Naive thymus-derived CD4-positive, alpha-beta T cell (primary cell): ENCODE measurements around the gene FUT2. TPM values are rescaled to one million over a fixed set of nuclear protein-coding genes. Genes with fewer than 3 reads are reported as not detected.

ENCODE experiments used
- ATAC-seq: fragments of 150-1000 bp; cut with Tn5 transposase; 2 replicates; pipeline ENCODE4 v1.10.0; 2021; ENCODE audit warnings: mild to moderate bottlenecking, moderate library complexity
- CTCF ChIA-PET: fragments of 350-600 bp; sonication (Branson Sonifier 250); formaldehyde crosslinking; loops from one replicate; lab custom pipeline; 2021; ENCODE audit warnings: antibody characterized with exemption; lab: Charles Lee
- POLR2A ChIA-PET: fragments of 350-600 bp; sonication (Branson Sonifier 250); formaldehyde crosslinking; loops from one replicate; lab custom pipeline; 2021; ENCODE audit warnings: antibody characterized with exemption, inconsistent platforms; lab: Charles Lee
- DNase-seq, 9 donors: peaks; one replicate each; pipeline versions ENCODE4 v3.0.0 to v3.0.0-alpha.2; 2020 to 2022; ENCODE audit warnings: mixed read lengths in 1 of 9
- H3K27ac ChIP-seq: one replicate; pipeline ENCODE4 v1.7.0; 2013; ENCODE audit warnings: mild to moderate bottlenecking, low read depth, low read length, moderate library complexity
- H3K27me3 ChIP-seq, 2 donors: one replicate each; pipeline ENCODE4 v1.7.0; 2013; ENCODE audit warnings: low read length in 2 of 2, mild to moderate bottlenecking in 2 of 2, moderate library complexity in 2 of 2; ENCODE audit not compliant: control insufficient read depth in 2 of 2, insufficient read depth in 2 of 2
- H3K36me3 ChIP-seq, 3 experiments: 1 replicate in 2 of 3; 2 replicates in 1 of 3; pipeline ENCODE4 v1.7.0; 2013; ENCODE audit warnings: low read length in 3 of 3, mild to moderate bottlenecking in 3 of 3, moderate library complexity in 1 of 3; ENCODE audit not compliant: insufficient read depth in 3 of 3, control insufficient read depth in 2 of 3
- H3K4me1 ChIP-seq, 2 donors: one replicate each; pipeline ENCODE4 v1.7.0; 2013; ENCODE audit warnings: low read length in 2 of 2, mild to moderate bottlenecking in 2 of 2, moderate library complexity in 1 of 2; ENCODE audit not compliant: control insufficient read depth in 2 of 2, insufficient read depth in 2 of 2
- H3K4me3 ChIP-seq: 2 replicates; pipeline ENCODE4 v1.7.0; 2013; ENCODE audit warnings: mild to moderate bottlenecking, low read length
- H3K9me3 ChIP-seq, 3 experiments: 1 replicate in 2 of 3; 2 replicates in 1 of 3; pipeline ENCODE4 v1.7.0; 2013; ENCODE audit warnings: low read length in 3 of 3; ENCODE audit not compliant: control insufficient read depth in 2 of 3
- H3K27ac Mint-ChIP-seq, 9 donors: one replicate each; pipeline ENCODE4 v1.8.0; 2020 to 2022; ENCODE audit warnings: mixed read lengths in 9 of 9, mild to moderate bottlenecking in 8 of 9, moderate library complexity in 5 of 9, inconsistent platforms in 2 of 9
- H3K27me3 Mint-ChIP-seq, 5 donors: one replicate each; pipeline ENCODE4 v1.8.0; 2021 to 2022; ENCODE audit warnings: mixed read lengths in 5 of 5, mild to moderate bottlenecking in 1 of 5
- H3K36me3 Mint-ChIP-seq, 5 donors: one replicate each; pipeline ENCODE4 v1.8.0; 2020 to 2022; ENCODE audit warnings: mixed read lengths in 5 of 5, mild to moderate bottlenecking in 3 of 5, inconsistent platforms in 1 of 5
- H3K4me1 Mint-ChIP-seq, 7 donors: one replicate each; pipeline ENCODE4 v1.8.0; 2020 to 2022; ENCODE audit warnings: mixed read lengths in 7 of 7, mild to moderate bottlenecking in 3 of 7, inconsistent platforms in 1 of 7
- H3K4me3 Mint-ChIP-seq, 10 donors: one replicate each; pipeline ENCODE4 v1.8.0; 2020 to 2022; ENCODE audit warnings: mild to moderate bottlenecking in 10 of 10, mixed read lengths in 10 of 10, moderate library complexity in 6 of 10, inconsistent platforms in 2 of 10
- H3K9me3 Mint-ChIP-seq, 11 donors: one replicate each; pipeline ENCODE4 v1.8.0; 2020 to 2022; ENCODE audit warnings: mixed read lengths in 11 of 11, mild to moderate bottlenecking in 4 of 11, inconsistent platforms in 1 of 11, moderate library complexity in 1 of 11
- intact Hi-C, 2 donors: fragments of 100-400 bp; cut with micrococcal nuclease; formaldehyde crosslinking; loops; one replicate each; pipeline ENCODE4 v1.15.1; 2023
- polyA plus RNA-seq, 2 donors: library from polyadenylated mRNA; unstranded; fragments of 300-500 nt; fragmentation: Illumina TruSeq; gene quantifications; one replicate each; pipeline ENCODE4 v1.2.3, GENCODE V29; 2021
- total RNA-seq, 6 experiments: library from RNA in 5 of 6; stranded (reverse) in 5 of 6; gene quantifications; 1 replicate in 5 of 6; 2 replicates in 1 of 6; pipeline ENCODE4 v1.2.3 and lab custom pipeline; 2021 to 2026

FUT2 gene
- total and polyA plus RNA-seq, 7 experiments from 2014 or later = 0.09 to 0.78 TPM; not detected in 5

- H3K4me1 Mint-ChIP-seq = peaks cover 7 to 16% (median 10%) of the 10 kb centered on the region in 7 donors
- ATAC-seq = peak; percentile 95
- intact Hi-C loops = loop anchor here (1.0 to 5.0 kb wide), 6 partner anchors 14 to 76 kb away; partner anchors contain the start of genes CA11 (in 2 of the 2), RPL18 (in 1 of the 2) and SPHK2 (in 1 of the 2)
- Histone ChIP-seq H3K4me3 (peak overlapping the region; percentile 28), H3K27me3 (no peaks in the 10 kb centered on the region), H3K9me3 (no peaks in the 10 kb centered on the region), H3K36me3 (no peaks in the 10 kb centered on the region), H3K4me1 (peaks cover 6 to 9% of the 10 kb centered on the region in 2 donors), H3K27ac (peak overlapping the region; percentile 72)
- H3K27me3 Mint-ChIP-seq = peaks cover 0 to 11% (median 0%) of the 10 kb centered on the region in 5 donors
- ChIA-PET POLR2A (interaction anchor here (0.6 to 1.3 kb wide), 5 partner anchors 16 to 39 kb away, joined by 3 to 4 read pairs (median 4); no protein-coding TSS in a partner anchor), CTCF (interaction anchor here (0.7 to 1.3 kb wide), 2 partner anchors 10 to 12 kb away, joined by 3 read pairs; no protein-coding TSS in a partner anchor)
- H3K9me3 Mint-ChIP-seq = no peaks in the 10 kb centered on the region
- peak overlapping the region; percentile 17 to 98 (median 94) for H3K27ac Mint-ChIP-seq
- H3K36me3 Mint-ChIP-seq = no peaks in the 10 kb centered on the region
- H3K4me3 Mint-ChIP-seq = peak overlapping the region; percentile 63 to 86 (median 80)
- DNase-seq = peak; percentile 51 to 90 (median 86)
Measured at GRCh38 chr19:48660852-48661710, 34.7 kb upstream of the FUT2 start.

- CTCF ChIA-PET = interaction anchor here (0.7 to 1.3 kb wide), 2 partner anchors 10 to 13 kb away, joined by 3 read pairs; no protein-coding TSS in a partner anchor
- peaks cover 6 to 9% of the 10 kb centered on the region in 2 donors for H3K4me1 ChIP-seq
- no peaks in the 10 kb centered on the region for H3K36me3 Mint-ChIP-seq
- H3K4me3 Mint-ChIP-seq = no peak overlapping the region
- ATAC-seq (no peak), DNase-seq (no peak)
- H3K4me1 Mint-ChIP-seq = peaks cover 7 to 16% (median 10%) of the 10 kb centered on the region in 7 donors
- no peak overlapping the region for H3K4me3 ChIP-seq
- no peak overlapping the region for H3K27ac Mint-ChIP-seq
- H3K27me3 ChIP-seq = no peaks in the 10 kb centered on the region
- intact Hi-C loops = loop anchor here (1.0 to 5.0 kb wide), 6 partner anchors 13 to 76 kb away; partner anchors contain the start of genes CA11 (in 1 of the 2), RPL18 (in 1 of the 2) and SPHK2 (in 1 of the 2)
- H3K36me3 ChIP-seq = no peaks in the 10 kb centered on the region
- H3K27ac ChIP-seq = no peak overlapping the region
- H3K9me3 ChIP-seq = no peaks in the 10 kb centered on the region
- POLR2A ChIA-PET = interaction anchor here (0.6 to 1.3 kb wide), 5 partner anchors 16 to 39 kb away, joined by 3 to 4 read pairs (median 4); no protein-coding TSS in a partner anchor
- peaks cover 0 to 9% (median 0%) of the 10 kb centered on the region in 5 donors for H3K27me3 Mint-ChIP-seq
- no peaks in the 10 kb centered on the region for H3K9me3 Mint-ChIP-seq
Measured at GRCh38 chr19:48661711-48662090, 34.1 kb upstream of the FUT2 start.

GRCh38 chr19:48663667-48664066 lies 32.1 kb upstream of the FUT2 start:
- H3K4me1 ChIP-seq = peaks cover 6 to 9% of the 10 kb centered on the region in 2 donors
- intact Hi-C loops = loop anchor here in 1 of 2 donors (5.0 kb wide), 1 partner anchor 74 kb away; no protein-coding TSS in a partner anchor
- no peak for ATAC-seq
- H3K4me3 ChIP-seq = no peak overlapping the region
- Mint-ChIP-seq H3K4me1 (peaks cover 7 to 12% (median 10%) of the 10 kb centered on the region in 7 donors), H3K4me3 (no peak overlapping the region), H3K9me3 (peaks cover 0 to under 1% (median 0%) of the 10 kb centered on the region in 11 donors), H3K27ac (no peak overlapping the region), H3K27me3 (peaks cover 0 to 4% (median 0%) of the 10 kb centered on the region in 5 donors), H3K36me3 (no peaks in the 10 kb centered on the region)
- ChIA-PET POLR2A (no interaction called here), CTCF (no interaction called here)
- no peaks in the 10 kb centered on the region for H3K9me3 ChIP-seq
- no peak overlapping the region for H3K27ac ChIP-seq
- no peaks in the 10 kb centered on the region for H3K27me3 ChIP-seq
- no peaks in the 10 kb centered on the region for H3K36me3 ChIP-seq
- no peak for DNase-seq

- peaks cover 7 to 12% (median 8%) of the 10 kb centered on the region in 7 donors for H3K4me1 Mint-ChIP-seq
- H3K9me3 Mint-ChIP-seq = peaks cover 0 to 6% (median 0%) of the 10 kb centered on the region in 11 donors
- peaks cover 0 to under 1% (median 0%) of the 10 kb centered on the region in 5 donors for H3K36me3 Mint-ChIP-seq
- no peaks in the 10 kb centered on the region for H3K9me3 ChIP-seq
- ATAC-seq (no peak), DNase-seq (no peak)
- ChIA-PET CTCF (interaction anchor here (0.6 kb wide), 1 partner anchor 10 kb away, joined by 4 read pairs; no protein-coding TSS in a partner anchor), POLR2A (interaction anchor here (0.5 kb wide), 1 partner anchor 19 kb away, joined by 3 read pairs; no protein-coding TSS in a partner anchor)
- H3K4me3 ChIP-seq = no peak overlapping the region
- no peak overlapping the region for H3K27ac Mint-ChIP-seq
- no peak overlapping the region for H3K4me3 Mint-ChIP-seq
- intact Hi-C loops = loop anchor here in 1 of 2 donors (5.0 kb wide), 1 partner anchor 73 kb away; no protein-coding TSS in a partner anchor
- no peaks in the 10 kb centered on the region for H3K27me3 ChIP-seq
- H3K4me1 ChIP-seq = peaks cover 6 to 9% of the 10 kb centered on the region in 2 donors
- no peaks in the 10 kb centered on the region for H3K27me3 Mint-ChIP-seq
- no peaks in the 10 kb centered on the region for H3K36me3 ChIP-seq
- no peak overlapping the region for H3K27ac ChIP-seq
Measured at GRCh38 chr19:48664476-48664875, 31.3 kb upstream of the FUT2 start.

GRCh38 chr19:48665786-48666185 lies 30.0 kb upstream of the FUT2 start:
- no peak overlapping the region for H3K27ac Mint-ChIP-seq
- ChIA-PET CTCF (no interaction called here), POLR2A (no interaction called here)
- peaks cover 5 to 12% (median 6%) of the 10 kb centered on the region in 7 donors for H3K4me1 Mint-ChIP-seq
- Histone ChIP-seq H3K4me1 (peaks cover 6 to 7% of the 10 kb centered on the region in 2 donors), H3K27me3 (no peaks in the 10 kb centered on the region), H3K4me3 (no peak overlapping the region), H3K36me3 (no peaks in the 10 kb centered on the region), H3K9me3 (no peaks in the 10 kb centered on the region), H3K27ac (no peak overlapping the region)
- no peak for DNase-seq
- H3K36me3 Mint-ChIP-seq = peaks cover 0 to 5% (median 0%) of the 10 kb centered on the region in 5 donors
- no peak overlapping the region for H3K4me3 Mint-ChIP-seq
- peaks cover 0 to 11% (median 0%) of the 10 kb centered on the region in 11 donors for H3K9me3 Mint-ChIP-seq
- ATAC-seq = no peak
- intact Hi-C loops = no loop called here
- no peaks in the 10 kb centered on the region for H3K27me3 Mint-ChIP-seq

GRCh38 chr19:48668332-48668731 lies 27.4 kb upstream of the FUT2 start:
- Mint-ChIP-seq H3K9me3 (peaks cover 0 to 11% (median 0%) of the 10 kb centered on the region in 11 donors), H3K36me3 (peaks cover 0 to 5% (median 0%) of the 10 kb centered on the region in 5 donors), H3K4me3 (no peak overlapping the region), H3K27me3 (no peaks in the 10 kb centered on the region), H3K4me1 (peaks cover 0 to 5% (median 0%) of the 10 kb centered on the region in 7 donors), H3K27ac (no peak overlapping the region)
- no peak for DNase-seq
- CTCF ChIA-PET = no interaction called here
- POLR2A ChIA-PET = no interaction called here
- Histone ChIP-seq H3K27me3 (no peaks in the 10 kb centered on the region), H3K4me1 (no peaks in the 10 kb centered on the region), H3K4me3 (no peak overlapping the region), H3K36me3 (no peaks in the 10 kb centered on the region), H3K27ac (no peak overlapping the region), H3K9me3 (no peaks in the 10 kb centered on the region)
- intact Hi-C loops = no loop called here
- no peak for ATAC-seq
